GM08714 (cell line): ENCODE measurements around the gene TMEM88.
A peak's percentile ranks its signal among the peaks of the same experiment; 100 is the strongest.

Experiments
- H3K4me3 ChIP-seq: fragments of 200-500 bp; sonication (Bioruptor generic); 2 replicates; pipeline ENCODE4 v1.5.1; 2014; ENCODE audit warnings: mild to moderate bottlenecking, low read length, inconsistent platforms
- ZNF274 ChIP-seq: IDR thresholded peaks from 2 replicates; pipeline ENCODE4 v1.6.1; 2012; ENCODE audit warnings: mild to moderate bottlenecking, low read depth, low read length

TMEM88 gene

GRCh38 chr17:7823581-7824001 lies 31.3 kb upstream of the TMEM88 start:
- TF ChIP-seq ZNF274 = no peak
- H3K4me3 ChIP-seq = no peak overlapping the region

GRCh38 chr17:7824021-7824924 lies 30.6 kb upstream of the TMEM88 start:
- H3K4me3 ChIP-seq = no peak overlapping the region
- TF ChIP-seq ZNF274 = no peak

GRCh38 chr17:7825206-7825990 lies 29.5 kb upstream of the TMEM88 start:
- TF ChIP-seq ZNF274 = no peak

GRCh38 chr17:7830616-7831015 lies 24.2 kb upstream of the TMEM88 start:
- no peak for TF ChIP-seq ZNF274
- H3K4me3 ChIP-seq = no peak overlapping the region

More at GRCh38 chr17:7825206-7825990, 29.5 kb upstream of the TMEM88 start:
- H3K4me3 ChIP-seq = no peak overlapping the region

- no peak for TF ChIP-seq ZNF274
- H3K4me3 ChIP-seq = no peak overlapping the region
Measured at GRCh38 chr17:7831233-7831632, 23.6 kb upstream of the TMEM88 start.

GRCh38 chr17:7832431-7832830 lies 22.4 kb upstream of the TMEM88 start:
- no peak overlapping the region for H3K4me3 ChIP-seq
- no peak for TF ChIP-seq ZNF274

- no peak for TF ChIP-seq ZNF274
Measured at GRCh38 chr17:7833011-7833794, 21.7 kb upstream of the TMEM88 start.

GRCh38 chr17:7833795-7834541 lies 20.9 kb upstream of the TMEM88 start, which contains the start of gene KDM6B:
KDM6B (plus strand) TSS chr17:7834217; CDS start chr17:7845555, 11,338 bp downstream.
- peak within 1 kb of the TSS; percentile 65 for H3K4me3 ChIP-seq
- TF ChIP-seq ZNF274 = no peak

More at GRCh38 chr17:7833011-7833794, 21.7 kb upstream of the TMEM88 start:
- H3K4me3 ChIP-seq = no peak overlapping the region

GRCh38 chr17:7834542-7834956 lies 20.3 kb upstream of the TMEM88 start:
- H3K4me3 ChIP-seq = peak overlapping the region; percentile 65
- TF ChIP-seq ZNF274 = no peak

- no peak for TF ChIP-seq ZNF274
Measured at GRCh38 chr17:7834957-7835813, 19.7 kb upstream of the TMEM88 start.

GRCh38 chr17:7835814-7836595 lies 18.9 kb upstream of the TMEM88 start:
- no peak for TF ChIP-seq ZNF274
- H3K4me3 ChIP-seq = peak overlapping the region; percentile 74

More at GRCh38 chr17:7834957-7835813, 19.7 kb upstream of the TMEM88 start:
- H3K4me3 ChIP-seq = peak overlapping the region; percentile 74; the same call in 1 of the 2 replicates
